HCT116 (cell line): ENCODE measurements around the gene CAV1. TPM values are rescaled to one million over a fixed set of nuclear protein-coding genes. Genes with fewer than 3 reads are reported as not detected.

Experiments used
- ATAC-seq: fragments of 200-7000 bp; cut with Tn5 transposase; 2 replicates; pipeline ENCODE4 v1.9.1; 2020; ENCODE audit warnings: mild to moderate bottlenecking, moderate library complexity
- BruUV-seq: library from RNA; stranded (reverse); fragments of 400-500 nt; replicated peaks from 2 replicates; lab custom pipeline; 2021; lab: Mats Ljungman, UMichigan
- CTCF ChIA-PET: fragments of 300-600 bp; sonication (Branson Sonifier 250); formaldehyde crosslinking; loops from one replicate; lab custom pipeline; 2021; ENCODE audit warnings: antibody characterized with exemption; lab: Charles Lee
- POLR2A ChIA-PET: fragments of 300-600, 350-600 bp; sonication (Branson Sonifier 250); formaldehyde crosslinking; loops from one replicate; lab custom pipeline; 2021; ENCODE audit warnings: antibody characterized with exemption; lab: Charles Lee
- RAD21 ChIA-PET, 2 experiments: fragments of 300-600 bp; sonication (Branson Sonifier 250); formaldehyde crosslinking; loops; one replicate each; lab custom pipeline; 2023; ENCODE audit warnings: low total read pairs in 2 of 2; ENCODE audit not compliant: uncharacterized antibody in 2 of 2, unreplicated experiment in 2 of 2, low non-redundant PET in 1 of 2; lab: Charles Lee
- DNase-seq: peaks from one replicate; pipeline ENCODE4 v3.0.0-alpha.2; 2010; ENCODE audit warnings: low read depth, low spot score
- H2AFZ ChIP-seq: fragments of 200-600 bp; shearing (Covaris generic), sonication (generic); 2 replicates; pipeline ENCODE4 v1.6.1; 2017; ENCODE audit warnings: low read depth, mixed run types, mixed read lengths, antibody characterized with exemption, low read length; ENCODE audit not compliant: poor library complexity, severe bottlenecking
- H3K27ac ChIP-seq: 2 replicates; pipeline ENCODE4 v1.5.1; 2012; ENCODE audit warnings: low read depth, low read length
- H3K27me3 ChIP-seq: fragments of 200-600 bp; sonication (generic); 2 replicates; pipeline ENCODE4 v1.6.1; 2016; ENCODE audit warnings: mixed run types, low read length, mixed read lengths; ENCODE audit not compliant: insufficient read depth
- H3K36me3 ChIP-seq, 2 experiments: fragments of 200-500 bp in 1 of 2; fragments of 200-600 bp in 1 of 2; sonication (Bioruptor generic) in 1 of 2; sonication (generic) in 1 of 2; 2 replicates each; pipeline versions ENCODE4 v1.5.1 to v1.6.1; 2014 to 2016; ENCODE audit warnings: low read length in 2 of 2, inconsistent platforms in 1 of 2, mixed read lengths in 1 of 2, mixed run types in 1 of 2; ENCODE audit not compliant: insufficient read depth in 2 of 2, control insufficient read depth in 1 of 2
- H3K4me1 ChIP-seq, 2 experiments: fragments of 200-600 bp in 1 of 2; sonication (generic) in 1 of 2; 2 replicates each; pipeline versions ENCODE4 v1.5.1 to v1.6.1; 2012 to 2017; ENCODE audit warnings: low read length in 2 of 2, inconsistent platforms in 1 of 2, mild to moderate bottlenecking in 1 of 2, mixed read lengths in 1 of 2, mixed run types in 1 of 2, moderate library complexity in 1 of 2; ENCODE audit not compliant: insufficient read depth in 2 of 2, control insufficient read depth in 1 of 2
- H3K4me2 ChIP-seq: fragments of 200-600 bp; sonication (generic); 2 replicates; pipeline ENCODE4 v1.6.1; 2017; ENCODE audit warnings: mixed run types, low read length, mixed read lengths
- H3K4me3 ChIP-seq, 2 experiments: fragments of 200-600 bp in 1 of 2; sonication (generic) in 1 of 2; replicated peaks in 1 of 2; 2 replicates each; pipeline ENCODE4 v1.5.1; 2011 to 2016; ENCODE audit warnings: low read length in 2 of 2, control low read depth in 1 of 2, low read depth in 1 of 2, mild to moderate bottlenecking in 1 of 2, mixed read lengths in 1 of 2, mixed run types in 1 of 2
- H3K79me2 ChIP-seq: fragments of 200-600 bp; sonication (generic); 2 replicates; pipeline ENCODE4 v1.6.1; 2017; ENCODE audit warnings: mild to moderate bottlenecking, mixed run types, low read length, moderate library complexity, mixed read lengths; ENCODE audit not compliant: insufficient read depth
- H3K9ac ChIP-seq: fragments of 200-600 bp; sonication (generic); 2 replicates; pipeline ENCODE4 v1.6.1; 2016; ENCODE audit warnings: low read length, mixed read lengths
- H3K9me2 ChIP-seq: fragments of 200-600 bp; sonication (generic), shearing (Covaris generic); 2 replicates; pipeline ENCODE4 v1.6.1; 2017; ENCODE audit warnings: mixed run types, mild to moderate bottlenecking, moderate library complexity; ENCODE audit not compliant: insufficient read depth
- H3K9me3 ChIP-seq, 2 experiments: fragments of 200-500 bp in 1 of 2; fragments of 200-600 bp in 1 of 2; sonication (Bioruptor generic) in 1 of 2; sonication (generic) in 1 of 2; 2 replicates each; pipeline ENCODE4 v1.6.1; 2014 to 2017; ENCODE audit warnings: low read length in 2 of 2, mixed read lengths in 2 of 2, inconsistent platforms in 1 of 2, low read depth in 1 of 2, mild to moderate bottlenecking in 1 of 2, mixed run types in 1 of 2, moderate library complexity in 1 of 2; ENCODE audit not compliant: control insufficient read depth in 1 of 2, insufficient read depth in 1 of 2
- H4K20me1 ChIP-seq: fragments of 200-600 bp; sonication (generic), shearing (Covaris generic); 2 replicates; pipeline ENCODE4 v1.6.1; 2017; ENCODE audit warnings: mixed run types, mild to moderate bottlenecking, moderate library complexity; ENCODE audit not compliant: insufficient read depth
- CTCF ChIP-seq, 3 experiments: fragments of 200-600 bp in 1 of 3; sonication (generic) in 1 of 3; IDR thresholded peaks in 2 of 3; conservative IDR thresholded peaks in 1 of 3; 2 replicates each; pipeline ENCODE4 v1.5.1; 2012 to 2017; ENCODE audit warnings: low read depth in 2 of 3, low read length in 2 of 3, antibody characterized with exemption in 1 of 3, borderline replicate concordance in 1 of 3, control low read depth in 1 of 3, mild to moderate bottlenecking in 1 of 3, mixed read lengths in 1 of 3, mixed run types in 1 of 3, moderate library complexity in 1 of 3; ENCODE audit not compliant: insufficient read depth in 1 of 3
- ELF1 ChIP-seq: IDR thresholded peaks from 2 replicates; pipeline ENCODE4 v1.6.1; 2012; ENCODE audit warnings: low read depth, borderline replicate concordance
- JUND ChIP-seq: IDR thresholded peaks from 2 replicates; pipeline ENCODE4 v1.6.1; 2012
- MAX ChIP-seq: IDR thresholded peaks from 2 replicates; pipeline ENCODE4 v1.6.1; 2012
- POLR2AphosphoS5 ChIP-seq: IDR thresholded peaks from 2 replicates; pipeline ENCODE4 v1.6.1; 2011; ENCODE audit warnings: mild to moderate bottlenecking, low read depth, low read length, moderate library complexity
- SRF ChIP-seq: IDR thresholded peaks from 2 replicates; pipeline ENCODE4 v1.6.1; 2012; ENCODE audit warnings: low read depth
- TCF7L2 ChIP-seq: IDR thresholded peaks from 2 replicates; pipeline ENCODE4 v1.7.0; 2011; ENCODE audit warnings: borderline replicate concordance, inconsistent platforms; ENCODE audit not compliant: insufficient read depth, insufficient read length; ENCODE audit errors: extremely low read depth
- YY1 ChIP-seq: IDR thresholded peaks from 2 replicates; pipeline ENCODE4 v1.6.1; 2011; ENCODE audit warnings: low read length, low read depth, moderate library complexity, mild to moderate bottlenecking; ENCODE audit not compliant: insufficient replicate concordance; ENCODE audit errors: extremely low read depth
- ZFX ChIP-seq: fragments of 450-650 bp; IDR thresholded peaks from 2 replicates; pipeline ENCODE4 v1.6.1; 2017
- intact Hi-C: fragments of 100-400 bp; cut with micrococcal nuclease; formaldehyde crosslinking; loops from 2 replicates; pipeline ENCODE4 v1.10.0; 2022
- total RNA-seq: library from RNA; stranded (reverse); gene quantifications from one replicate; pipeline ENCODE4 v1.2.1, GENCODE V29; 2021; ENCODE audit not compliant: unreplicated experiment

The CAV1 gene
- total RNA-seq, 1 experiment from 2014 or later = 298 TPM

- RAD21 ChIA-PET = no interaction called here
- Histone ChIP-seq H3K79me2 (no peaks in the 10 kb centered on the region), H3K27ac (no peak overlapping the region), H3K4me1 (no peaks in the 10 kb centered on the region), H3K4me3 (no peak overlapping the region)
- BruUV-seq = no TSS peak
- TF ChIP-seq CTCF (IDR thresholded peaks at IDR 0.05 in 2 of 3, conservative IDR thresholded peaks at IDR 0.05 in 1 of 3; ENCODE audit: borderline replicate concordance in 1 of 3, insufficient read depth in 1 of 3, low read depth in 2 of 3, low read length in 2 of 3) (no peak), TCF7L2 (no peak), ELF1 (no peak), SRF (no peak), JUND (no peak), YY1 (no peak), POLR2AphosphoS5 (no peak), MAX (no peak), ZFX (no peak)
- TF ChIP-seq, all 23 proteins: peak for 0
- no peak overlapping the region for H3K9ac ChIP-seq
- H3K27me3 ChIP-seq = no peaks in the 10 kb centered on the region
- H3K36me3 ChIP-seq = no peaks in the 10 kb centered on the region
- DNase-seq (no peak), ATAC-seq (no peak)
- no peaks in the 10 kb centered on the region for H4K20me1 ChIP-seq
- intact Hi-C loops = no loop called here
- H3K9me2 ChIP-seq = no peaks in the 10 kb centered on the region
- H2AFZ ChIP-seq = no peak overlapping the region
- no peak overlapping the region for H3K4me2 ChIP-seq
- H3K9me3 ChIP-seq = no peaks in the 10 kb centered on the region
- ChIA-PET CTCF (no interaction called here), POLR2A (no interaction called here)
These were observed 74.0 kb downstream of the CAV1 start for GRCh38 chr7:116598861-116599260.
